ENCODE measurements around the gene RANBP3.
"Not testable (repeated sequence)": the region's sequence is repeated elsewhere in the genome, so short reads cannot be mapped to it uniquely, and the experiment has no call there.

The RANBP3 gene

GRCh38 chr19:5874496-5874895, 103.4 kb downstream of the RANBP3 start:
- not testable (repeated sequence) for DNase-seq

DNA sequence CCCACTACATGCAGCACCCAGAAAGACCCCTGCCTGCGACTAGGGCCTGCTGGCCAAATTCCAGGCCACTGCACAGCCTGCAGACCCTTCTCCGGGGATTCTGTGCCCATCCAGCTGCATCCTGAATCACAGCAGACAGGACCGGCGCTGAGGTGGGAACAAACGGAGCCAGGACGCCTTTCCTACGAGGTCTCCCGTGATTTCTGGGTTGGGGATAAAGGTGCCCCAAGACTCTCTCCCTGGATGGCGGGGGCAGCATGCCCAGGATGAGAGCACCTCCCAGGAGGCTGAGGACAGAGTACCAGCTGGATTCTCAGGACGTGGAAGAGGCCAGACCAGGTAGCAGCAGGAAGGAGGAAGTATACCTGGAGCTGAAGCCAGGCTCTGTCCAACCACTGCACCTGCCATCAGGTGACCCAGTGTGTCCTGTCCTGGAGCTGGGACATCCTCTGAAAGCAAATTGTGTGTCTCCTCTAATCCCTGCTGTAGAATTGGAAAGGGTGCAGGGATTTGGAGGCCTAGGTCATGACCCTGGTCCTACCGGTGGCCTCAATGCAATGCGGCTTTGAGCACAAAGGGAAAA, 104.2 kb downstream of the RANBP3 start:
- DNase-seq: no peak

- DNase-seq: no peak
Observed at GRCh38 chr19:5870986-5871394, 107.0 kb downstream of the RANBP3 start.

- no peak for DNase-seq
Observed at GRCh38 chr19:5867201-5868136, 110.5 kb downstream of the RANBP3 start.

Data from NCI-H526 (cell line).